Measurements from ENCODE around the gene ATAD3A. TPM values are rescaled to one million over a fixed set of nuclear protein-coding genes. Genes with fewer than 3 reads are reported as not detected.

The ATAD3A gene
- total and polyA plus RNA-seq, 11 donors: 11.3 to 49.5 (median 19.6) TPM

DNA sequence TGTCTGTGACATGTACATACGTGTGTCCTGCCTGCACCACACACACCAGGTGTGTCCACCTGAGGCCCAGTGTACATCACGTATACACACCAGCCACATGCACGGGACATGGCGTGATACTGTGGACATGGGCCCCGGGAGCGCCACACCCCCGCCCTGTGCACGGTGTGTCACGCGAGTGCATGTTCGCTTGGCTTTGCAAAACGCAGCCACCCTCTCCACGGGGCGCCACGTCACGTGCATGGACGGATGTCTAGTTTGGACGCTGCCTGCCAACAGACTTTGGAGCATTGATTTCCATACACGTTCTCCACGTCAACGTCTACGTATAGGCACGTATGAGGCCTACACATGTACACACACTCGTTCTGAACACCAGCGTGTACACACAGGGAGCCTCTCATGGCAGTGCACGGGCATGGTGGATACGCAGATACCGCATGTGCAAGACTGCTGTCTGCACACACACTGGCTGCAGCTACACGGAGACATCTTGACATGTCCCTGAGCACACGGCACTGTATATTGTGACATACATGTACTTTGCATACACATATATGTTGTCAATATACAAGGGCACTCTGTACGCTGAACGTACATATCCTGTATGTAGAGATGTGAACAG, 25.8 kb downstream of the ATAD3A start:
- Histone ChIP-seq H3K4me1 (peaks cover 0 to 36% (median 18%) of the 10 kb centered on the region in 12 donors), H3K27ac (no peak overlapping the region), H3K36me3 (peaks cover 0 to 19% (median 11%) of the 10 kb centered on the region in 9 donors), H3K9me3 (no peaks in the 10 kb centered on the region), H3K4me3 (no peak overlapping the region), H3K27me3 (no peaks in the 10 kb centered on the region)
- TF ChIP-seq, protein P1, sequence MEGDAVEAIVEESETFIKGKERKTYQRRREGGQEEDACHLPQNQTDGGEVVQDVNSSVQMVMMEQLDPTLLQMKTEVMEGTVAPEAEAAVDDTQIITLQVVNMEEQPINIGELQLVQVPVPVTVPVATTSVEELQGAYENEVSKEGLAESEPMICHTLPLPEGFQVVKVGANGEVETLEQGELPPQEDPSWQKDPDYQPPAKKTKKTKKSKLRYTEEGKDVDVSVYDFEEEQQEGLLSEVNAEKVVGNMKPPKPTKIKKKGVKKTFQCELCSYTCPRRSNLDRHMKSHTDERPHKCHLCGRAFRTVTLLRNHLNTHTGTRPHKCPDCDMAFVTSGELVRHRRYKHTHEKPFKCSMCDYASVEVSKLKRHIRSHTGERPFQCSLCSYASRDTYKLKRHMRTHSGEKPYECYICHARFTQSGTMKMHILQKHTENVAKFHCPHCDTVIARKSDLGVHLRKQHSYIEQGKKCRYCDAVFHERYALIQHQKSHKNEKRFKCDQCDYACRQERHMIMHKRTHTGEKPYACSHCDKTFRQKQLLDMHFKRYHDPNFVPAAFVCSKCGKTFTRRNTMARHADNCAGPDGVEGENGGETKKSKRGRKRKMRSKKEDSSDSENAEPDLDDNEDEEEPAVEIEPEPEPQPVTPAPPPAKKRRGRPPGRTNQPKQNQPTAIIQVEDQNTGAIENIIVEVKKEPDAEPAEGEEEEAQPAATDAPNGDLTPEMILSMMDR (IDR thresholded peaks at IDR 0.05): no peak
- no peak for TF ChIP-seq POLR2A (IDR thresholded peaks at IDR 0.05)
- DNase-seq (no peak), ATAC-seq (no peak)
- intact Hi-C loops (cut with DNase I): no loop called here
- 95 to 96% (median 96%) methylated on average over 32 of the region's 32 CpGs for WGBS, 4 donors

DNA sequence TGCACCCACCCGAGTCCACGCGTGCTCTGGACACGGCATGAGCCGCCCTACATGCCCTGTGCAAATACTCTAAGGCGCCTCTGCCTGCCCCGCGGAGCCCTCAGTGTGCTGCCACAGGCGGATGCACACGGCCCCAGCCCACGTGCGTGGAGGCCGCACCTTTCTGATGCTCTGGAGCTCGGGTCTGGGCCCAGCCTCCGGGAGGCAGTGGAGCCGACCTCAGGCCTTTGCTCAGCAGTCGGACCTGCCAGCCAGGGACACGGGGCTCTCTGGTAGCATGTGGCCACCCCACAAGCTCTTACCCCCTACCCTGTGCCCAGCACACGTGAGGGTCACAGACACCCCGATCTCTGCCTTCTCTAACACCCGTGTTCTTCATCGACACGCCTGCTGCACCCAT, 26.4 kb downstream of the ATAD3A start:
- ATAC-seq (no peak), DNase-seq (no peak)
- 93 to 98% (median 94%) methylated on average over 11 to 23 of the region's 23 CpGs for WGBS, 4 donors
- H3K27me3 ChIP-seq: no peaks in the 10 kb centered on the region
- H3K4me1 ChIP-seq: peaks cover 0 to 42% (median 20%) of the 10 kb centered on the region in 12 donors
- no peak overlapping the region for H3K27ac ChIP-seq
- TF ChIP-seq POLR2A (IDR thresholded peaks at IDR 0.05): no peak
- TF ChIP-seq, protein P1 (IDR thresholded peaks at IDR 0.05): no peak
- no peak overlapping the region for H3K4me3 ChIP-seq
- intact Hi-C loops (cut with DNase I): no loop called here
- H3K36me3 ChIP-seq: peaks cover 0 to 25% (median 17%) of the 10 kb centered on the region in 9 donors
- no peaks in the 10 kb centered on the region for H3K9me3 ChIP-seq

DNA sequence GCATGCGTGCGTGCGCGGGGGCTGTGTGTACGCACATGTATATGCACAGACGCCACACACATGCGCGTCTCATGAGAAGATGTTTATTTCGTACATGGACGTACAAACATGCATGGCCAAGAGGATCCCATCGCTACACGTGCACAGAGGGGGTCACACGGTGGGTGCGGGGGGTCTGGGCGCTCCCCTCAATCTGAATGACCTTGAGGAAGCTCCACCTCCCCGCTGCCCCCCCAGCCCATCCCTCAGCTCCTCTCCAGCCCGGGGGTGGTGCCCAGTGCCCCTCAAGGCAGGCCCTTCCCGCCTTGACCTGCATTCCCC, 27.0 kb downstream of the ATAD3A start:
- Histone ChIP-seq H3K4me1 (peaks cover 0 to 44% (median 19%) of the 10 kb centered on the region in 12 donors), H3K27me3 (no peaks in the 10 kb centered on the region), H3K27ac (peak overlapping the region in 5 of 12 donors; percentile 27 to 87 (median 83)), H3K36me3 (peaks cover 0 to 26% (median 17%) of the 10 kb centered on the region in 9 donors), H3K9me3 (no peaks in the 10 kb centered on the region), H3K4me3 (peak overlapping the region in 8 of 12 donors; percentile 56 to 93 (median 64))
- WGBS, 4 donors: 82 to 87% (median 85%) methylated on average over 18 of the region's 18 CpGs; no CpG with 5 or more reads in 1 of the 4 donors
- no peak for ATAC-seq
- intact Hi-C loops (cut with DNase I): no loop called here
- no peak for DNase-seq
- TF ChIP-seq, protein P1 (IDR thresholded peaks at IDR 0.05): no peak

DNA sequence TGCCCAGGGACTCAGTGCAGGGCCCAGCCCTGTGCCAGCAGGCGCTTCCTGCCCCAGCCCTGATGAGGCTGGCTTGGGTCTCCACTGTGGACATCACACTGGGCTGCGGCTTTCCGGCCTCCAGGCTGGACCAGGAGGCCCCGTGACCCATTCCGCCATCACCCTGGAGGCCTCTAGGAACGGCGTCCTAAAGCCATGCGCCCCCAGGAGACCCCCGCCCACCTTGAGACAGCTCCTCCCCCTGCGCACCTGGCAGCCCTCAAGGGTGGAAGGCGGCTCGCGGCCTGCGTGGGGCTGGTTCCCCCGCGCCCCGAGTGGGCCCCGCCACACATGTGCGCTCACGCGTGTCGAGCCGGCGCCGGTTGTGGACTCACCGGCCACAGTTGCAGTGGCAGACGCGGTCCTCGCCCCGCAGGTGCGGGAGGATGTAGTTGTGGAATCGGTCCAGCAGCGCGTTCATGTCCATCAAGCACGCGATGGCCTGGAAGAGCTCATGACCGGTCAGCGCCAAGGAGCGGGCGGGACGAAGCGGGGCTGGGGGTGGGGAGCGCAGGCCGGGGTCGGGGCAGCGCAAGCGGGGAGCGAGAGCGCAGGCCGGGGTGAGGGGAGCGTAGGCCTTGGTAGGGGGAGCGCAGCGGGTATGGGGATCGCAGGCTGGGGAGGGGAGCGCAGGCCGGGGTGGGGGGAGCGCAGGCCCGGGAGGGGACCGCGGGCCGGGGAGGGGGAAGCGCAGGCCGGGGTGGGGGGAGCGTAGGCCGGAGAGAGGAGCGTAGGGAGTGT, 27.5 kb downstream of the ATAD3A start:
- DNase-seq: peak in 2 of 5 donors; percentile 56 to 68

More for the DNA sequence above, 27.5 kb downstream of the ATAD3A start:
- intact Hi-C loops (cut with DNase I): no loop called here
- TF ChIP-seq, protein P1 (IDR thresholded peaks at IDR 0.05): no peak
- TF ChIP-seq POLR2A (IDR thresholded peaks at IDR 0.05): no peak
- 3 to 21% (median 15%) methylated on average over 21 to 66 of the region's 66 CpGs for WGBS, 4 donors
- H3K27me3 ChIP-seq: no peaks in the 10 kb centered on the region
- no peaks in the 10 kb centered on the region for H3K9me3 ChIP-seq
- H3K36me3 ChIP-seq: peaks cover 0 to 26% (median 17%) of the 10 kb centered on the region in 9 donors
- peak overlapping the region in 6 of 12 donors; percentile 26 to 87 (median 82) for H3K27ac ChIP-seq
- ATAC-seq: no peak
- H3K4me1 ChIP-seq: peaks cover 0 to 49% (median 20%) of the 10 kb centered on the region in 12 donors
- H3K4me3 ChIP-seq: peak overlapping the region; percentile 34 to 93 (median 58)

Measured in heart left ventricle (tissue), 16 donors.